Pancreas (tissue), 10 donors: ENCODE results near the gene PMM1. TPM values are rescaled to one million over a fixed set of nuclear protein-coding genes. Genes with fewer than 3 reads are reported as not detected.

Experiments used
- ATAC-seq, 4 donors: fragments of 200-7000 bp; cut with Tn5 transposase; one replicate each; pipeline versions ENCODE4 v1.8.0 to v1.9.1; 2020; ENCODE audit warnings: mild to moderate bottlenecking in 4 of 4, moderate library complexity in 4 of 4
- DNase-seq, 6 donors: peaks; one replicate each; pipeline ENCODE4 v3.0.0-alpha.2; 2020
- FAIRE-seq: peaks from 2 replicates; lab custom pipeline; 2012; peaks lifted over from hg19 to GRCh38; lab: Jason Lieb, UNC
- H3K27ac ChIP-seq, 4 donors: fragments of 200-600 bp; sonication (generic); 1 replicate in 3 of 4; 2 replicates in 1 of 4; pipeline versions ENCODE4 v1.5.0 to v1.8.0; 2020
- H3K27me3 ChIP-seq, 4 donors: fragments of 200-600 bp; one replicate each; pipeline ENCODE4 v1.8.0; 2021
- H3K36me3 ChIP-seq, 3 donors: fragments of 200-600 bp; sonication (generic) in 1 of 3; one replicate each; pipeline versions ENCODE4 v1.5.0 to v1.8.0; 2020 to 2021
- H3K4me1 ChIP-seq, 3 donors: fragments of 200-600 bp; one replicate each; pipeline ENCODE4 v1.8.0; 2021
- H3K4me3 ChIP-seq, 4 donors: fragments of 200-600 bp; sonication (generic) in 2 of 4; one replicate each; pipeline versions ENCODE4 v1.5.0 to v1.8.0; 2020 to 2021
- H3K9me3 ChIP-seq, 4 donors: fragments of 200-600 bp; one replicate each; pipeline ENCODE4 v1.8.0; 2021
- CTCF ChIP-seq, 4 donors: fragments of 200-600 bp; sonication (generic) in 3 of 4; IDR thresholded peaks; one replicate each; pipeline versions ENCODE4 v1.5.0 to v1.8.0; 2021; ENCODE audit warnings: antibody characterized with exemption in 4 of 4
- WGBS, 2 donors: extraction: QIAGEN DNeasy Blood & Tissue Kit; methylation state at CpG; one replicate each; pipeline ENCODE4 v1.1.7; 2013; 5-methylcytosine and 5-hydroxymethylcytosine counted together
- intact Hi-C, 3 donors: fragments of 100-400 bp; cut with DNase I; formaldehyde crosslinking; loops; one replicate each; pipeline versions ENCODE4 v1.11.1 to v1.14.2; 2022
- polyA plus RNA-seq, 2 donors: library from polyadenylated mRNA; stranded (reverse); fragments of 200-250 nt; gene quantifications; one replicate each; pipeline ENCODE4 v1.2.3, GENCODE V29; 2013
- total RNA-seq, 6 donors: library from RNA; stranded (reverse); fragmentation: NEBNext Ultra II Directional in 4 of 6; extraction: Animal tissue kit (Norgen Biotek cat#: 25700) in 4 of 6; gene quantifications; one replicate each; pipeline versions ENCODE4 v1.2.1 to v1.2.4, GENCODE V29; 2021 to 2023
- donor health status: healthy with polysubstance abuse.
- donor health status: DM: no; HTN: no; CAD: no; lungs with moderate emphysema.
- donor health status: DM: no; HTN: no; CAD: no.
- donor health status: control.
- donor health status: control.
- donor health status: Bipolar disorder and iron deficiency.
- donor health status: DM: yes; HTN: yes; CAD: no.
- donor health status: DM: no; HTN: no; CAD: no.
- donor health status: DM: no; HTN: no; CAD: no.
- donor health status: DM: yes; HTN: yes; CAD: no.

PMM1 gene
- total and polyA plus RNA-seq, 8 donors: 10.3 to 69.2 (median 23.0) TPM

- H3K27ac ChIP-seq: no peak overlapping the region
- intact Hi-C loops: loop anchor here in 1 of 3 donors (5.0 kb wide), 1 partner anchor 59 kb away; no protein-coding TSS in a partner anchor
- H3K4me1 ChIP-seq: peaks cover 10 to 12% (median 11%) of the 10 kb centered on the region in 3 donors
- H3K36me3 ChIP-seq: no peaks in the 10 kb centered on the region
- H3K9me3 ChIP-seq: no peaks in the 10 kb centered on the region
- DNase-seq (no peak), ATAC-seq (no peak), FAIRE-seq (no peak)
- no peaks in the 10 kb centered on the region for H3K27me3 ChIP-seq
- H3K4me3 ChIP-seq: no peak overlapping the region
- WGBS, 2 donors: 87 to 88% methylated on average over 8 of the region's 8 CpGs
- TF ChIP-seq CTCF (IDR thresholded peaks at IDR 0.05): no peak
These were observed 51.1 kb downstream of the PMM1 start for GRCh38 chr22:41538583-41538982.

- Histone ChIP-seq H3K27ac (no peak overlapping the region), H3K4me3 (no peak overlapping the region), H3K36me3 (peaks cover 0 to 2% (median 0%) of the 10 kb centered on the region in 3 donors), H3K4me1 (no peaks in the 10 kb centered on the region), H3K27me3 (no peaks in the 10 kb centered on the region), H3K9me3 (no peaks in the 10 kb centered on the region)
- no peak for FAIRE-seq
- DNase-seq: no peak
- intact Hi-C loops: loop anchor here in 1 of 3 donors (5.0 kb wide), 1 partner anchor 60 kb away; no protein-coding TSS in a partner anchor
- 79 to 83% methylated on average over 3 of the region's 3 CpGs for WGBS, 2 donors
- ATAC-seq: no peak
- TF ChIP-seq CTCF (IDR thresholded peaks at IDR 0.05): no peak
These were observed 52.4 kb downstream of the PMM1 start for GRCh38 chr22:41537203-41537602.

- Histone ChIP-seq H3K36me3 (peaks cover 0 to 5% (median 3%) of the 10 kb centered on the region in 3 donors), H3K4me3 (no peak overlapping the region), H3K27me3 (no peaks in the 10 kb centered on the region), H3K27ac (no peak overlapping the region), H3K4me1 (no peaks in the 10 kb centered on the region), H3K9me3 (no peaks in the 10 kb centered on the region)
- intact Hi-C loops: loop anchor here in 1 of 3 donors (5.0 kb wide), 1 partner anchor 62 kb away; no protein-coding TSS in a partner anchor
- WGBS, 2 donors: 91 to 93% methylated on average over 5 of the region's 5 CpGs
- DNase-seq (no peak), ATAC-seq (no peak), FAIRE-seq (no peak)
- TF ChIP-seq CTCF (IDR thresholded peaks at IDR 0.05): no peak
These were observed 54.4 kb downstream of the PMM1 start for GRCh38 chr22:41535244-41535643.

DNA sequence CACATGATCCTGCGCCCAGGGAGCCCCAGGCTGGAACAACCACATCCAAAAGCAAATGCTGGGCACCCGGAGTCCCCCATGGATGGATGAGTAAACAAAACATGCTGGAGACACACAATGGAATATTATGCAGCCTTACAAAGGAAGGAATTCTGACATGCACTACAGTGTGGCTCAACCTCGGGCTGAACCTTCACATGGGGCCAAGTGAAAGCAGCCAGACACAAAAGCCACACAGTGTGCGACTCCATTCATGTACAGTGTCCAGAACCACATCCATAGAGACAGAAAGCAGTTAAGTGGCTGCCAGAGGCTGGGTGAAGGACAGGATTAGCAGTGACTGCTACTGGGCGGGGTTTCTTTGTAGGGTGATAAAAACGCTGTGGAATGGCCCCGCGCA, 55.4 kb downstream of the PMM1 start:
- no peak for ATAC-seq
- no peaks in the 10 kb centered on the region for H3K27me3 ChIP-seq
- H3K36me3 ChIP-seq: peaks cover 0 to 7% (median 4%) of the 10 kb centered on the region in 3 donors

More for the DNA sequence above, 55.4 kb downstream of the PMM1 start:
- Histone ChIP-seq H3K4me3 (no peak overlapping the region), H3K9me3 (no peaks in the 10 kb centered on the region), H3K27ac (no peak overlapping the region), H3K4me1 (no peaks in the 10 kb centered on the region)
- FAIRE-seq: no peak
- WGBS, 2 donors: 90 to 91% methylated on average over 8 of the region's 8 CpGs
- TF ChIP-seq CTCF (IDR thresholded peaks at IDR 0.05): no peak
- no peak for DNase-seq
- intact Hi-C loops: loop anchor here in 1 of 3 donors (5.0 kb wide), 1 partner anchor 137 kb away; no protein-coding TSS in a partner anchor
